NCI-H345 treated with DMSO at 0.1 percent for 48 hours (cell line): ENCODE measurements around the gene BRAF.
A peak's percentile ranks its signal among the peaks of the same experiment; 100 is the strongest.
"Not testable (repeated sequence)": the region's sequence is repeated elsewhere in the genome, so short reads cannot be mapped to it uniquely, and the experiment has no call there.

ENCODE experiments used
- DNase-seq: peaks from one replicate; lab custom pipeline; 2025; ENCODE audit not compliant: unreplicated experiment; lab: John Stamatoyannopoulos, UW

The BRAF gene

DNA sequence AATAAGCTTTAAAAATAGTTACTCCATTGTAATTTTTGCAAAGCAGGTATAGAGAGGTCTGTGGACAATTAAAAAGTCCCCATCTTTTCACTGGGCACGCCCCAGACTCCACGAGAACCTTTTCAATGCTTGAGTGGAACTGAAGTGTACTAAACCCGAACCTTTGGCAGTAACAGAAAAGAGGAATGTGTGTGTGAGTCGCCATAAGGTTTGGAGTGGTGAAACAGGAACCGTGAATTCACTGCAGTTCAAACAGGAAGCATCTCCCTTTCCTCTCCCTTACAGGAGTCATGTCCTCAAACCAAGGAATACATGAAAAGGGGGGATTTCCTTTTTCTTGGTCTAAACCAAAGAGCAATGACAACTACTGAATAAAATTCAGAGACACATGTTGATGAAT, 205.0 kb downstream of the BRAF start:
- no peak for DNase-seq

DNA sequence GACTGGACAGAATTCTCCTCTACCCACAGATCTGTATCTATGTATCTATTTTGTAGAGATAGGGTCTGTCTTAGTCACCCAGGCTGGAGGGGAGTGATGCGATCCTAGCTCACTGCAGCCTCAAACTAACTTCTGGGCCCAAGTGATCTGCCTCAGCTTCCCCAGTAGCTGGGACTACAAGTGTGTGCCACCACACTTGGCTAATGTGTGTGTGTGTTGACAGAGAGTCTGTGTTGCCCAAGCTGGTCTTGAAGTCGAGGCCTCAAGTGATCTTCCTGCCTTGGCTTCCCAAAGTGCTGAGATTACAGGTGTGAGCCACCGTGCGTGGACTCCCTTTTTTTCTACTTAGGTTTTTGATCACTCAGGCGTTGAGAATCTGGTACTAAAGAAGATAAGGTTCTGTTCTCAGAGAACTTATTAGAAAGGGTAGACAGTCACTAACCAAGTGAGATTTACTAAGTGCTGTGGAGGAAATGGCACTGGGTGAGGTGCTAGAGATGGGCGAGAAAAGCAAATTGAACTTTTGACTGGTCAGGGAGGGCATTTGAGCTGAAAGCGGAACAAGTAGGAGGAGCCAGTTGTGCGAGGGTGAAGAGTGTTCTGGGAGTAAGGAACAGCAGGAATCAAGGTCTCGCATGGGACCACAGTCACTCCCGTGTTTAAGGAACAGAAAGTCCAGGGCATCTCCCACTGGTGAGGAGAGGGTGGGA, 210.2 kb downstream of the BRAF start:
- DNase-seq, result no peak

- not testable (repeated sequence) for DNase-seq
Measured at GRCh38 chr7:140712392-140712791, 212.3 kb downstream of the BRAF start.

DNA sequence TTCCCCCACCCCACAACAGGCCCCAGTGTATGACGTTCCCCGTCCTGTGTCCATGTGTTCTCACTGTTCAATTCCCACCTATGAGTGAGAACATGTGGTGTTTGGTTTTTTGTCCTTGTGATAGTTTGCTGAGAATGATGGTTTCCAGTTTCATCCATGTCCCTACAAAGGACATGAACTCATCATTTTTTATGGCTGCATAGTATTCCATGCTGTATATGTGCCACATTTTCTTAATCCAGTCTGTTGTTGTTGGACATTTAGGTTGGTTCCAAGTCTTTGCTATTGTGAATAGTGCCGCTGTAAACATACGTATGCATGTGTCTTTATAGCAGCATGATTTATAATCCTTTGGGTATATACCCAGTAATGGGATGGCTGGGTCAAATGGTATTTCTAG, 216.0 kb downstream of the BRAF start:
- DNase-seq, result not testable (repeated sequence)

GRCh38 chr7:140707132-140707531, 217.6 kb downstream of the BRAF start:
- no peak for DNase-seq

DNA sequence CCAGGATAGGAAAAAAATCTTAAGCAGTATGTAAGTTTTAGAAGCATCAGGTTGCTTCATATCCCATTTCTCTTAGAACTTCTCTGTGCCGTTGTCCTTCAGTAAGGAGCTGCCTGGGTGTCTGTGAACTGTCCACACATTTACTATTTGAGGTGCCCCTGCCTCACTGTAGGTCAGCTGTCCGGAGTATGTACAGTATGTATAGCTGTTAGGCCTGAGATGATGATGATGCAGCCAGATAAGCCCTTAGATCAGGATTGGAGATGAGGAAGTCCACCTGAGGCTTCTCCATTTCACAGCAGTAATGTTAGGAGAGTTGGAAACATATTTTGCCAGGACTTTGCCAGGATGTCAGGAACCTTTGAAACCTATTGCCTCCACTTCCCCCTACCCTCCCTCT, 220.5 kb downstream of the BRAF start:
- no peak for DNase-seq

- DNase-seq, result no peak
Measured at GRCh38 chr7:140702774-140703173, 222.0 kb downstream of the BRAF start.

DNA sequence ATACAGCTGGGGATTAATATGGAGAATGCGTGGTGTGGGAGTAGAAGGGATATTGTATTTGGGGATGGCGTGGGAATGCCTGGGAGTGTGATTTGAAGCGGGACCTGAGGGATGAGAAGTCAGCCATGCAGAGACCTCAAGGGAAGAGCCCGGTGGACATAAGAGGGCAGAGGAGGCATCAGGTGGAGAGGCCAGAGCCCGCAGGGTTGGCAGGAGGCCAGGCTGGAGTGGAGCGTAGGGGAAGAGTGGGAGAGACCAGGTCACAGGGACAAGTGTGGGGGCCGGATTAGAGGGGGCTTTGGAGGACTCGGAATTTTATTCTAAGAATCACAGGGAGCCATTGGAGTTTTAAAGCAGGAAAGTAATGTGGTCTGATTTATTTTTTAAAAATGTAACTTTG, 226.3 kb downstream of the BRAF start:
- DNase-seq, result no peak

DNA sequence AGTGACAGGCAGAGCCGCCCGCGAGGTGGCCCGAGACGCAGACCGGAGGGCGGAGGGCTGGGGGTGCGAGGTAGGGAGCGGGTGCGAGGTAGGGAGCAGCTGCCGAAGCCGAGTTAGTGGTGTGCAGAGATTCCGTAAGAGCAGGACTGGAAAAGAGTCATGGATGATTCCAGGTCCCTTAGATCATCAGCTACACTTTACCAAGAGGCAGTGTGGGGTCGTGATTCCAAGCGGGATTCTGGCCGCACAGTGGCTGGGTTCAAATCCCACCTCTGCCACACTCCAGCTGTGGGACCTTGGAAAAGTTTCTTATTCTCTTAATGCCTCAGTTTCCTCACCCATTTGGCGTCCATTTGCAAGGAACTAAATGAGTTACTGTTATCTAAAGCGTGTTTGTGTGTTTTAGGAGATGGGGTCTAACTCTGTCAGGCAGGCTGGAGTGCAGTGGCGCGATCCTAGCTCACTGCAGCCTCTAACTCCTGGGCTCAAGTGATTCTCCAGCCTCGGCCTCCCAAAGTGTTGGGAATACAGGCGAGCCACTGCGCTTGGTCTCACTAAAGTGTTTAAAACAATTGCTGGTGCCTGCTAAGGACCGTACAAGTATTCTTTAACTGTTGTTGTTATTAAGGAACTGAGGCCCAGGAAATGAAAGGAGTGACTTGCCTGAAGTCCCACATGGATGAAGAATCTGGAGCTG, 227.1 kb downstream of the BRAF start:
- DNase-seq, result no peak

GRCh38 chr7:140696680-140697446, 227.9 kb downstream of the BRAF start, which contains the start of gene NDUFB2:
Gene NDUFB2, plus strand, starts transcription at chr7:140696708. Its CDS starts 37 bp downstream, at chr7:140696745.
- peak; percentile 86 for DNase-seq

GRCh38 chr7:140696024-140696679, 228.6 kb downstream of the BRAF start:
- DNase-seq, result no peak

DNA sequence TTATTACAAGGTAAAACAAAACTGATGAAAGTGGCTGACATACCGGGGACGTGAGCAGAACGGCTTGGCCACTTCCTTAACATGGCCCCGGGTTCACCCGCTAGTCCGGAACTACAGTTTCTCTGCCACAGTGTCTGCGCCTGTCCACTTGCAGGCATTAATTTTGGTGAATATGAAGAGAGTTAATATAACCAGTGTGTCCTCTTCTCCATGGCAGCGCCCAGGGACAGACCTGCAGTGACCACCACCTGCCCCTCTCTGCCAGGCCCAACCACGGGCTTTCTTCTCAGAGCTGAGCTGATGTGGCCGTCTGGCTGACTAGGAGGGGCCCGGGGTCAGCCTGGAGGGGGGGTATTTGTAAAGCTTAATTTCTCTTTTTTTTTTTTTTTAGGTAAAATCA, 229.3 kb downstream of the BRAF start:
- no peak for DNase-seq

DNA sequence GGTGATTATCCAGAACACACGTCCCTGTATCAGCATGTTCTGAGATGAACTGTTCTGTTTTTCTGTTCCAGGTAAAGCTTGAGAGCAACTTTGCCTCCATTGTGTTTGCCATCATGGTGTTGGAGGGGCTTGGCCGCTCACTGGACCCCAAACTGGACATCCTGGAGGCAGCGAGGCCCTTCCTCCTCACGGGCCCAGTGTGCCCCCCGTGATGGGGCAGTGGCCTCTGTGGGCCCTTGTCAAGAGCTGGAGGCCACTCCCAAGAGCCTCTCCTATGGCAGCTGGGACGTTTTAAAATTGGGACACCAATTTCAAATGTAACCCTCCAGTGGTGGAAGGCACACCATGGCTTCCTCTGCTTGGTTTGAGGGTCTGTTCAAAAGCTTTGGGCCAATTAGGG, 230.1 kb downstream of the BRAF start:
- no peak for DNase-seq

- DNase-seq, result not testable (repeated sequence)
Measured at GRCh38 chr7:140693849-140694248, 230.9 kb downstream of the BRAF start.

DNA sequence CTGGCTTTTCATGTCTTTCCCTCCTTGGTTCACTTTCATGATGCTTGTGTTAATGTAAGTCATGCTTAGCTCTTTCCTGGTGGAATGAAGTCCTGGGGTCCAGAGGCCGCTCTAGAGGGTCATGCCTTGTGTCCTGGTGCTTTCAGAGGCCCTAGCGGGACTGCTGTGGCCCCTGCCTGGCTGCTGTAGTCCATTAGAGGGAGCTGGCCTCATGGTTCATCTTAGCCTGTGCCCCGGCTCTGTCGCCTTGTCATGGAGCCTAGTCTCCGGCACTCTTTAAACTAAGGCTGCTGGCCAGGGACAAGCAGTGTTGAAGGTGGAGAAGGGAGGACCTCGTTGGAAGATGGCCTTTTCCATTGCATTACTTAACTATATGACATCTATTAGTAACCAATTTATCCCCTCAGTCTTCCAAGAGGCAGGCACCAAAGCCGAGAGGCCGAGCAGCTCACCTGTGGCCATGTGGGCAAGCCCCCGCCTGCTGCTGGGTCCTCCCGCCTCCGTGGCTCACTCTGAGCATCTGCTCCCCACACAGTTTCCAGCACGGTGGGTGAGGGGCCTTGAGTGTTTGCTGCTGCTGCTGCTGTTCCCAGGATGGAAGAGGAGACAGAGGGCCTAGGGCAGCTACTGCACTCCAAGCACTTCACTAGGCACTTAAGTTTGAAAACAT, 233.2 kb downstream of the BRAF start:
- no peak for DNase-seq

DNA sequence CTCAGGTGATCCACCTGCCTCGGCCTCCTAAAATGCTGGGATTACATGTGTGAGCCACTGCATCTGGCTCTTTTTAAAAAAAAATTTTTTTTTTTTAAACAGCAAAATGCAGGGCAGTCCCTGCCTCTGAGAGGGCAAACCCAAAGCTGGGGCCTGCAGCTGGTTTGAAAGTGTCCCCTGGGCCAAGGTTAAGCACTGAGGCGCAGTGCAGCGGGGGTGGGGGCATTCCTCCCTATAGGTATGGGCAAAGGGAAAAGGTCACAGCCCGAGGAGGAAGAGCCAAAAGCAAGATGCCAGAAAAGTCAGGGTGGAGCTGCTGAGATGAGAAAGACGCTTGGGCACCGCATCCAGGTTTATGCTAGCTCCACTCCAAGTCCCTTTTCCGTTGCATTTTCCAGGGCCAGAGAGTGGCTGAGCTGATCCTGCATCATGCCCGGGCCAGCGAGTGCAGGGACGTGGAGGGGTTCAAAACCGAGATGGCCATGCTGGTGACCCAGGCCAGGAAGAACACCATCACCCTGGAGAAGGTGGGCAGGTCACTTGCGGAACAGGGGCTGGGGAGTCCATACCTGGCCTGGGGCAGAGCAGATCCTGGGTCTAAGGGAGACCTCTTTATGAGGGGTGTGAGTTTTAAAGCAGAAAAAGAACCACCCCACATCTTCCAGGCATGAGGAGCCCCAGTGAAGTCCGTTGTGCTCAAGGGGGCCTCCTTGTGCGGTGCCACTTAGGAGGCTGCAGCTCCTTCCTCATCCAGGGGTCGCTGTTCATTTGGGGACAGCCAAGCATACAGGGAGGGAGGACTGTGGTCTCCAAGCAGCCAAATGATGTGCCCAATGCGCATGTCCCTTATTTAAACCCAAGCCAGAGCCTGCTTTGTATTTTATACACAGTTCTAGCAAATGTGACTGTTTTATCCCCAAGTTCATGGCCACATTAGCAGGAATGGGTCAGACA, 235.3 kb downstream of the BRAF start:
- no peak for DNase-seq

DNA sequence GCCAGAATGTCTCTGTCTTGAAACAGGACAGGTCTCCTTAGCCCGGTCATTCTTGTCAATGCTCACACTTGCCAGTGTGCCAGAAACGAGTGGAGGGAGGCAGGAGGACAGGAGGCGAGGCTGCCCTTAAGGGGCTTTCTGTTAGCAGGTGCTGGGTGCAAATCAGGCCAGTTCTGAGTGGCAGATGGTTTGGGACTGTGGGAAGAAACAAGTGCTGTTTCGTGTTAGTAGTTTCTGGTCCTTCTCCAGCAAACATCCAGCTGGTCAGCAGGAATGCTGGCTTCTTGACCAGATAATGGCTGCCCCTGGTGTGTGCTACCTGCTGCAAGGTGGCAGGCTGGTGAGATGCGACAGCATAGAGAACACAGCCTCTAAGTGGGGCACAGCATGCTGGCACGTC, 236.4 kb downstream of the BRAF start:
- no peak for DNase-seq

DNA sequence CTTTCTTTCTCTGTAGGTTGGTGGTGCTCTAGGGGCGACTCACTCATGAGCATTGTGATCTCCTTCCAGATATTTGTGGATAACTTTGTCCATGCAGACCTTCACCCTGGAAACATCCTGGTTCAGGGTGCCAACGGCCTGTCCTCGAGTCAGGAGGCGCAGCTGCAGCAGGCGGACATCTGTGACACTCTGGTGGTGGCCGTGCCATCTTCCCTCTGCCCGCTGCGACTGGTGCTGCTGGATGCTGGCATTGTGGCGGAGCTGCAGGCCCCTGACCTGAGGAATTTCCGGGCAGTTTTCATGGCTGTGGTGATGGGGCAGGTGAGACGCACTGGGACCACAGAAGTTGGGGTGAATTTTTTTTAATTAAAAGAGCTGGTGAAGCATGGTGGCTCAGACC, 237.8 kb downstream of the BRAF start:
- no peak for DNase-seq

GRCh38 chr7:140685407-140686087, 239.2 kb downstream of the BRAF start:
- DNase-seq, result no peak
